ENCODE results near the gene CEP89. TPM values are rescaled to one million over a fixed set of nuclear protein-coding genes. Genes with fewer than 3 reads are reported as not detected.

CEP89 gene
- total and polyA plus RNA-seq, 2 of the 4 experiments (the other 2 are of a cell fraction): 7.2 to 17.4 TPM

DNA sequence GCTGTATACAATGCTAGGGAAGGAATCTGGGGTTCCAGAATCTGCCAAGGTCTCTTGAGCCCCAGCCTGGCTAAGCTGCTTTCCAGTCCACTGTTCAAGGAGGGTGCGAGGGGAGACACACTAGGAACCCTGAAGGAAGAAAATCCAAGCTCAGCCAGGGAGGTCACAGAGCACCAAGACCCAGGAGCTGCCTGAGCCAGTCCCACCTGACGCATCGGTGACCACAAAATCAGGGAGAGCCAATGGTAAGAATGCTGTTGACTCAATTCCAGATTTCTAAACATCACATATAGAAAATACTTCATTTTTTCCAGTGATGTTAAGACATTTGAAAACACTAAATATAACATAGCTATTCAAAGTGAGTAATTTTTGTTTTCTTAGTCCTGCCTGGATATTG lies 50.1 kb downstream of the CEP89 start:
- no peak for ATAC-seq (ENCODE audit: low read depth)
- ChIA-PET POLR2A (ENCODE audit: unreplicated experiment) (no interaction called here), CTCF (no interaction called here)
- Histone ChIP-seq H3K9ac (ENCODE audit: low read depth, low read length) (no peak overlapping the region), H4K5ac (ENCODE audit: low read depth, low read length) (no peak overlapping the region), H3K27me3 (ENCODE audit: control insufficient read depth, insufficient read depth, low read length) (no peaks in the 10 kb centered on the region), H2AK5ac (ENCODE audit: low read depth, low read length) (no peak overlapping the region), H2AFZ (replicated peaks; ENCODE audit: low read length, poor library complexity) (no peak overlapping the region), H2AK9ac (replicated peaks; ENCODE audit: low read depth, low read length, poor library complexity) (no peak overlapping the region), H3K4me2 (ENCODE audit: low read depth, low read length) (no peak overlapping the region), H3K56ac (ENCODE audit: extremely low read depth, insufficient read depth, low read length) (no peak overlapping the region), H2BK5ac (ENCODE audit: low read depth, low read length, poor library complexity, severe bottlenecking) (no peak overlapping the region), H2BK15ac (ENCODE audit: low read depth, low read length) (no peak overlapping the region), H3K9me1 (ENCODE audit: insufficient read depth, low read length) (no peaks in the 10 kb centered on the region), H3K14ac (replicated peaks; ENCODE audit: low read depth, low read length) (no peak overlapping the region), H3K79me1 (ENCODE audit: low read depth in 1 of 2, low read length in 2 of 2) (no peaks in the 10 kb centered on the region), H2BK120ac (ENCODE audit: low read depth, low read length) (no peak overlapping the region), H3K4ac (ENCODE audit: low read depth, low read length) (no peak overlapping the region), H3K4me1 (ENCODE audit: control insufficient read depth, insufficient read depth, low read length) (no peaks in the 10 kb centered on the region), H4K91ac (ENCODE audit: insufficient read depth, low read depth, low read length) (no peak overlapping the region), H4K8ac (ENCODE audit: low read depth in 2 of 2, low read length in 2 of 2) (no peak overlapping the region), H4K20me1 (ENCODE audit: insufficient read depth, low read length) (no peaks in the 10 kb centered on the region), H3K36me3 (ENCODE audit: control insufficient read depth, insufficient read depth, low read length) (peaks cover 24% of the 10 kb centered on the region), H3K27ac (ENCODE audit: insufficient read depth, low read length) (no peak overlapping the region), H3K23ac (ENCODE audit: low read depth, low read length) (no peak overlapping the region), H3K9me3 (ENCODE audit: control insufficient read depth, insufficient read depth, low read length) (no peaks in the 10 kb centered on the region), H3K4me3 (ENCODE audit: insufficient read depth, low read depth, low read length) (no peak overlapping the region), H3K18ac (ENCODE audit: low read depth, low read length) (no peak overlapping the region), H2BK20ac (ENCODE audit: low read depth, low read length) (no peak overlapping the region)
- WGBS, 2 experiments (ENCODE audit: extremely low coverage in 2 of 2, insufficient read length in 1 of 2): no CpG with 5 or more reads among the region's 3 CpGs
- TF ChIP-seq RAD21 (IDR thresholded peaks at IDR 0.05; ENCODE audit: low read length) (no peak), BHLHE40 (IDR thresholded peaks at IDR 0.05; ENCODE audit: low read depth, low read length) (no peak), RCOR1 (IDR thresholded peaks at IDR 0.05; ENCODE audit: insufficient replicate concordance, low read length) (no peak)
- DNase-seq: no peak
- in situ Hi-C loops (cut with MboI; ENCODE audit: low sequenced_read_pairs) (no loop called here), intact Hi-C loops (cut with micrococcal nuclease) (no loop called here), dilution Hi-C loops (cut with HindIII; ENCODE audit: low sequenced_read_pairs, unreplicated experiment) (no loop called here)
- no TSS peak for BruUV-seq (replicated peaks)

Data from IMR-90 (cell line).